Activated CD4-positive, alpha-beta T cell treated with anti-CD3 and anti-CD28 coated beads, Interleukin-2, Interleukin-4, amounts not matched to agents 100 ng/mL and 50 ng/mL, durations not matched to agents 16 hours and 8 hours (primary cell): ENCODE results near the gene EGFLAM.
A peak's percentile ranks its signal among the peaks of the same experiment; 100 is the strongest.

Source experiments
- DNase-seq: peaks from one replicate; pipeline ENCODE4 v3.0.0-alpha.2; 2020; ENCODE audit warnings: low spot score

The EGFLAM gene

GRCh38 chr5:38420246-38420645 is 161.9 kb downstream of the EGFLAM start:
- DNase-seq = no peak

DNA sequence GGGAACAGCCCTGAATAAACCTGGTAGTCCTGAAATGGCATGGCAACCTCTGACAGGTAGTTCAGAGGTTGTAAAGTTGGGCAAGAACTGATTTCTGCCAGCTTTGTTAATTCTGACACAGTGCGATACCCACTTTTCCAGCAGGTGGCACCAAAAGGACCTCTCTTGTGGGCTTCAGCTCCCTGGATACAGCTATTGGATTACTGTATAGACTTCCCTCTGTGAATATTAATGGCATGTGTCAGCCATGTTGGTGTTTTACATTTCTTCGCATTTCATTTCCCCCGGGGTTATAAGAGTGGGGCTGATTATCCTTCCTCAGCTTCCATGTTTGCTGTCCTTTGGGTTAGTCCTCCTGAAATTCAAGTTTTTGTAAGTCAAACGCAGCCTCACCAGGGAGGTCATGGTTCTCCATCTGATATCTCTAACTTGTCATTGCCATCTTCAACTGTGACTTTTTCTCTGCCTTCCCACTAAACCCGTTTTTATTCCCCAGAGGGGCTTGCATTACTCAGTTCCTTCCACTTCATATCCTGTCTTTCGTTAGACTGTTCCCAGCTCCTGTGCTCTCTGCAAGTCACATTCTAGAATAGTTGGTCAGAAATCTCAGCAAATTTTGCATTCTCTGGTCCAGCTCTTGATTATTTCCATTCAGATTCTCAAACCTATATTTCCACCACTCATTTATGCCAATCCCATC is 162.5 kb downstream of the EGFLAM start:
- peak; percentile 26 for DNase-seq

DNA sequence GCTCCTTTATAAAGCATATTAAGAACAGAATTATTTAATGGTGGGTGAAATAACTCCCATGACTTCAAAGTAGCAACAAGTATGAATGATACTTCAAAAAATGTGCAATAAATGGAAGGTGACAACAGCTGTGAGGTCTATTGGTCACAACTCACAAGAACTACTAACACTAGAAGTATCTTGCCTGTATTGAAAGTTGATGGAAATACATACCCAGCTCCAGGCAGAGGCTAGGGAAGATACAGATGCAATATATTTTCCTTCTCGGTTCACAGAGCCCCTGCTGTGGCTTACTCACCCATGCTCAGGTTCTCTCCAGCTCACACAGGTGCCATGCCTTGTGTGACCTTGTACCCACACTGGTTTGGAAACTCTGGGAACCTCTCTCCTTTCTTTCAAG is 164.3 kb downstream of the EGFLAM start:
- DNase-seq = no peak

- no peak for DNase-seq
Observed at GRCh38 chr5:38423276-38424147, 165.2 kb downstream of the EGFLAM start.

GRCh38 chr5:38424148-38425060 is 166.0 kb downstream of the EGFLAM start:
- no peak for DNase-seq

- DNase-seq = no peak
Observed at GRCh38 chr5:38426490-38426889, 168.1 kb downstream of the EGFLAM start.

- DNase-seq = no peak
Observed at GRCh38 chr5:38426986-38427950, 168.9 kb downstream of the EGFLAM start.

- no peak for DNase-seq
Observed at GRCh38 chr5:38431242-38431853, 173.0 kb downstream of the EGFLAM start.

DNA sequence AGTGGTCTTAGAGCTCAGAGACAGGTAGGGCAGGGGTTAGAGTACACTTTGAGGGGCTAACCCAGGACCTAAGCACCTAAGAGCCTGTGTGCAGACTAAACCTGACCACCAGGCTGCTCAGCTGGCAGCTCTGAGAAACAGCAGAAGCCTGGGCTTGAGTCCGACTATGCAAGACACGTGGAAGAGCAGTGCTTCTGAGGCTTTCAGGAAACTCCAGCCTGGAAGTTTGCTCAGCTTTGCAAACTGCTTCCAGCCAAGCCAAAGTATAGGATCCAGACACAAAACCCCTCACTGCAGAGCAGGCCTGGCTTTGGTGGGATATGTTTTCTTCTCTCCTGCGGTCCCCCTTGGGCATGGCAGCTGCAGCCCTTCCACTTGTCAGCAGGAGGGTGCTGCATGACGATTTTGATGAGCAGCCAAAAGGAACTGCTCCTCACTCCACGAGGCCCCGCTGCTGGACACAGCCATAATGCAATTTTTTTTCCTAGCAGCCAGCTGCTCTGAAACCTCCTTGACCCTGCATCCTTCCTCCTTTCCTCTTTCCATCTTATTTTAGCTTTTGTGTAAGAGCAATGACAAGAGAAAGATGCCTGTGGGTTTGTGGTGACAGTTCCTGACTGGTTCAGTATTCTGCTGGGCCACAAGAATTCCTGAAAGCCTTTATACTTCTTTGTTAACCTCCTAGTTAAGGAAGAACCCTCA is 175.0 kb downstream of the EGFLAM start:
- DNase-seq = no peak

DNA sequence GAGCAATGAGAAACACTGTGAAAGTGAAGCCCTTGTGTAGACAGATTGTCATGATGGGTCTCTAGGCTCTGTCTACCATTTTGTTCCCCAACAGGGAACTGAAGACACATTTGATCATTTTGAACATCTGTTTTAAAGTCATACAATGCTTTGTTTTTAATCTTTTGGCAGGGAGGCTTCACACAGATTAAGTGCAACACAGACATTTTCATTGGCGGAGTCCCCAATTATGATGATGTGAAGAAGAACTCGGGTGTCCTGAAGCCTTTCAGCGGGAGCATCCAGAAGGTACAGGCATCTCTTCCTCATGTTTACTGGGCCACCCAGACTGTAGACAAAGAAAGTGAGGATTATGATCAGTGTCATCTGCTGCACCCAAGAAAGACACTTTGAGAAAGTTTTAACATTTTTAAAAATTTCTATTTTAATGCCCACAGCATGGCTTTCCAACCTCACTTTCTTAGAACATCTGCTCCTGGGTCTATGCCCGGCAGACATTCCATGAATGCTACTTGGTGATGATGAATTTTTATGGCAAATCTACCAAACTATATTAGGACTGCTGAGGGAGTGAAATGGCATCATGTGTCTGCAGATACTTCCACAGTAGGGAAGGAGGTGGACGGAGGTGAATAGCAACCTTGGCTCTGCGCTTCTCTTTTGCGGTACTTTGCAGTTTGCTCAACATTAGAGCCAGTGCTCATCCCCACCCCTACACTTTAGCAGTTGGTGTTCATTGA is 176.8 kb downstream of the EGFLAM start:
- DNase-seq = no peak

DNA sequence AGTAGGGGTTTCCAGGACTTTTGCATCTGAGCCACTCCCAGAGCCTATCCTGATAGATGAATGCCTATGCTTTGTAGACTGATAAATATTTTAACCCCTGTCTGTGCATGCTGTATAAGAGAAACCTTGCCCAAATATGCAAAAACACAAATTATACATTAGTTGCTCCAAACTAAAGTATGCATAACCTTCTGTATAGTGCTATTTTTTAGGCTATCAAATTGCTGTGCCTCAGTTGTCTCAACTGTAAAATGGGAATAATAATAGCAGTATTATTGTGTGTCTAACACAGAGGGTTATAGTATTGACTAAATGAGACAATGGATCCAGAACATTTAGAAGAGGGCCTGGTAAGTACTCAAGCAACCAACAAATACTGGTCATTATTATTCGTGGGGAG is 180.4 kb downstream of the EGFLAM start:
- no peak for DNase-seq

GRCh38 chr5:38441453-38442246 is 183.3 kb downstream of the EGFLAM start:
- DNase-seq = peak; percentile 86

DNA sequence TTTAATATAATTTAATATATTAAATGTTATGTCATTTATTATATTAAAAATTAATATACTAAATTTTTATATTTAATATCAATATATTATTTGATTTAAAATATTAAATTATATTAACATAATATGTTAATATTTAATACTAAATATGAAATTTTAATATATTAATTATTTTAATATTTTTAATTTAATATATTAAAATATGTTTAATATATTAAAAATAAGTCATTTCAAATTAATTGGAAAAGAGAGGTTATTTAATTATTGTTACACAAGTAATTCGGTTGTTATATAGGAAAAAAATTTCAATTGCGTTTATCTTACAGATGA is 183.9 kb downstream of the EGFLAM start:
- no peak for DNase-seq

DNA sequence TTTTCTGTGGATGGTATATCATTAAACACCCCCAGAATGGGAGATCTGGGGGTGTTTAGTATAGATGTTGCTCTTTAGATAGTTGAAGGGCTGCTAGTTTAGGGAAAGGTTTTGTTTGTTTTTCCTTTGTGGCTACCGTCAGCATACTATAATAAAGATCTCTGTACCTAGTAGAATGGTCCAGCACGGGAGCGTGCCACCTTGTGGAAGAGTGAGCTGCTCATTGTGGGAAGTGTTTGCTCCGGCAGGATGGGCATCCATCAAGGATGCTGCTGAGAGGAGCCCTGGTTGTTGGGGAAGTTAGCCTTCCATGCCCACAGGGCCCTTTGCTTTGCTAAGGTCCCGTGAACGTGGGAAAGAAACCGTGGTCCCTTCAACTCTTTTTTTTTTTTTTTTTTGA is 185.0 kb downstream of the EGFLAM start:
- DNase-seq = no peak

GRCh38 chr5:38445374-38446028 is 187.1 kb downstream of the EGFLAM start:
- DNase-seq = no peak

GRCh38 chr5:38446029-38446522 is 187.7 kb downstream of the EGFLAM start:
- no peak for DNase-seq

DNA sequence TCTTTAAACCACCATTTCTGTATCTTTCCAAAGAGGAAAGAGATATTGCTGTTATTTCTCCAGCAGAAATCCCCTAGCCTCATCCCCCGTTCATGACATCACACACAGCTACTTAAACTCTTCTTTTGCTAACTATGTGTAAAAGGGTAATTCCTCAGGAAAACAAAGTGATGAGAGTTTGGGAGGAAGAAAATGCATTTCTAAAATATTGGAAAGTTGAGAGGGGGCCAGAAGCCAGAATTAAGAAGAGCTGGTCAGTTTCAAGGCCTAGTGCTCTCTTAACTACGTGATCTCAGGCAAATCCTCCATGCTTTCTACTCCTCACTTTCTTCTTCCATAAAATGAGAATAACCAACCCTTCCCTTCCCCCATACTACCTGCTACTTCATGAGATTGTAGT is 188.7 kb downstream of the EGFLAM start:
- no peak for DNase-seq

- DNase-seq = no peak
Observed at GRCh38 chr5:38447786-38448185, 189.4 kb downstream of the EGFLAM start.
